Measurements from ENCODE around the gene MAZ. TPM values are rescaled to one million over a fixed set of nuclear protein-coding genes. Genes with fewer than 3 reads are reported as not detected.

MAZ gene
- total RNA-seq, 4 donors from 2014 or later: 98.4 to 180 (median 125) TPM

DNA sequence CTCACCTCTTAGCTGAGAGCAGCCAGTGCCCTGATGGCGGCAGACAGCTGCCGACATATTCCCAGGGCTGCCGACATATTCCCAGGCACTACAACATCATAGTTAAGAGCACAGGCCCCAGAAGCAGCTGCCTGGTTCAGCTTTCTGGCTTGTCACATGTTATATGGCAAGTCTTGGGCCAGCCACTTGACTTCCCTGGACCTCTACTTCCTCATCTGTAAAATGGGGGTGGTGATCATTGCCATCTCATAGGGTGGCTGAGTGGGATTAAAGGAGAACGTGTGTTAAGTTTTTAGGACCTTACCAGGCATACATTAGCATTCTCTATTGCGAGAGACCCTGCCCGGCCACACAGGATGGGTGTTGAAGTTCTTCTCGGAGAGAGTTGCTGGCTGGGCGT, 37.6 kb downstream of the MAZ start:
- Histone ChIP-seq H3K27me3 (no peaks in the 10 kb centered on the region), H3K4me3 (no peak overlapping the region), H3K9me3 (no peaks in the 10 kb centered on the region), H3K27ac (no peak overlapping the region), H3K4me1 (no peaks in the 10 kb centered on the region), H3K36me3 (peaks cover 85% of the 10 kb centered on the region)
- WGBS: 91% methylated on average over 5 of the region's 8 CpGs
- no peak for DNase-seq (ENCODE audit: low spot score in 2 of 2)
- TF ChIP-seq, protein P1, sequence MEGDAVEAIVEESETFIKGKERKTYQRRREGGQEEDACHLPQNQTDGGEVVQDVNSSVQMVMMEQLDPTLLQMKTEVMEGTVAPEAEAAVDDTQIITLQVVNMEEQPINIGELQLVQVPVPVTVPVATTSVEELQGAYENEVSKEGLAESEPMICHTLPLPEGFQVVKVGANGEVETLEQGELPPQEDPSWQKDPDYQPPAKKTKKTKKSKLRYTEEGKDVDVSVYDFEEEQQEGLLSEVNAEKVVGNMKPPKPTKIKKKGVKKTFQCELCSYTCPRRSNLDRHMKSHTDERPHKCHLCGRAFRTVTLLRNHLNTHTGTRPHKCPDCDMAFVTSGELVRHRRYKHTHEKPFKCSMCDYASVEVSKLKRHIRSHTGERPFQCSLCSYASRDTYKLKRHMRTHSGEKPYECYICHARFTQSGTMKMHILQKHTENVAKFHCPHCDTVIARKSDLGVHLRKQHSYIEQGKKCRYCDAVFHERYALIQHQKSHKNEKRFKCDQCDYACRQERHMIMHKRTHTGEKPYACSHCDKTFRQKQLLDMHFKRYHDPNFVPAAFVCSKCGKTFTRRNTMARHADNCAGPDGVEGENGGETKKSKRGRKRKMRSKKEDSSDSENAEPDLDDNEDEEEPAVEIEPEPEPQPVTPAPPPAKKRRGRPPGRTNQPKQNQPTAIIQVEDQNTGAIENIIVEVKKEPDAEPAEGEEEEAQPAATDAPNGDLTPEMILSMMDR (IDR thresholded peaks at IDR 0.05): no peak
- TF ChIP-seq EP300 (IDR thresholded peaks at IDR 0.05): no peak
- TF ChIP-seq POLR2AphosphoS5 (IDR thresholded peaks at IDR 0.05): no peak
- TF ChIP-seq POLR2A (IDR thresholded peaks at IDR 0.05): no peak

DNA sequence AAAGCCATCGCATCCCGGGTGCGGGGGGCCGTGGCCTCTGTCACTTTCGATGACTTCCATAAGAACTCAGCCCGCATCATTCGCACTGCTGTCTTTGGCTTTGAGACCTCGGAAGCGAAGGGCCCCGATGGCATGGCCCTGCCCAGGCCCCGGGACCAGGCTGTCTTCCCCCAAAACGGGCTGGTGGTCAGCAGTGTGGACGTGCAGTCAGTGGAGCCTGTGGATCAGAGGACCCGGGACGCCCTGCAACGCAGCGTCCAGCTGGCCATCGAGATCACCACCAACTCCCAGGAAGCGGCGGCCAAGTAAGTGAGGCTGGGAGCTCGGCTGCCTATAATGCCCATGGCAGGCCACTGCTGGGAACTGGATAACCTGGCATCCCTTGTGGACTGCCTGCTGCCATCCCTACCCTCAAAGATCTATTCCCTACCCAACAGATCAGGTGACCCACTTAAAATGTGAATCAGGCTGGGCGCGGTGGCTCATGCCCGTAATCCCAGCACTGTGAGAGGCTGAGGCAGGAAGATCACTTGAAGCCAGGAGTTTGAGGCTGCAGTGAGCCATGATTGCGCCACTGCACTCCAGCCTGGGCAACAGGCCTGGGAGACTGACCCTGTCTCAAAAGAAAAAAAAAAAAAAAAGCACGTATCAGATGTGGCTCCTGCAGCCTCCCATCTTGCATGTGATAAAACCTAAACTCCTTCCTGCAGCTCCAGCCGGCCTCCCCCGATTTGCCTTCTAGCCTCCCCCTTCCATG, 38.4 kb downstream of the MAZ start:
- DNase-seq (ENCODE audit: low spot score in 2 of 2): no peak
- peaks cover 5% of the 10 kb centered on the region for H3K4me1 ChIP-seq
- H3K4me3 ChIP-seq: no peak overlapping the region
- peaks cover 80% of the 10 kb centered on the region for H3K36me3 ChIP-seq
- no peak overlapping the region for H3K27ac ChIP-seq
- H3K27me3 ChIP-seq: no peaks in the 10 kb centered on the region
- TF ChIP-seq EP300 (IDR thresholded peaks at IDR 0.05): no peak
- TF ChIP-seq, protein P1 (IDR thresholded peaks at IDR 0.05): no peak
- no peak for TF ChIP-seq POLR2A (IDR thresholded peaks at IDR 0.05)
- no peak for TF ChIP-seq POLR2AphosphoS5 (IDR thresholded peaks at IDR 0.05)
- no peaks in the 10 kb centered on the region for H3K9me3 ChIP-seq
- 86% methylated on average over 12 of the region's 28 CpGs for WGBS

DNA sequence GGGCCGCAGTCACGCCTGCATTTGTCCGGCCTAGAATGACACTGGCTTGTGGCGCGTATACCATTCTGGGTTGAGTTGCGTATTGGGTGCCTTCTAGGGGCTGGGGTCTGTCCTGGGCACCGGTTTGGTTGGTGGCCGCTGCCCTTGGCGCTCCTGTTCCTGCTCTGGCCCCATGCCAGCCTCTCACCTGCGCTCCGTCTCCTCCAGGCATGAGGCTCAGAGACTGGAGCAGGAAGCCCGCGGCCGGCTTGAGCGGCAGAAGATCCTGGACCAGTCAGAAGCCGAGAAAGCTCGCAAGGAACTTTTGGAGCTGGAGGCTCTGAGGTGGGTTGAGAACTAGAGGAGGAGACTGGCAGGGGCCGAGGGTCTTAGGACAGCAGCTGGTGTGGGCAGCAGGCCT, 39.3 kb downstream of the MAZ start:
- WGBS: 86% methylated on average over 18 of the region's 18 CpGs
- H3K9me3 ChIP-seq: no peaks in the 10 kb centered on the region
- H3K27me3 ChIP-seq: no peaks in the 10 kb centered on the region
- no peak overlapping the region for H3K4me3 ChIP-seq
- DNase-seq (ENCODE audit: low spot score in 2 of 2): no peak
- H3K36me3 ChIP-seq: peaks cover 71% of the 10 kb centered on the region
- peaks cover 5% of the 10 kb centered on the region for H3K4me1 ChIP-seq
- TF ChIP-seq POLR2AphosphoS5 (IDR thresholded peaks at IDR 0.05) (no peak), POLR2A (IDR thresholded peaks at IDR 0.05) (no peak), EP300 (IDR thresholded peaks at IDR 0.05) (no peak)
- TF ChIP-seq, protein P1 (IDR thresholded peaks at IDR 0.05): no peak
- H3K27ac ChIP-seq: no peak overlapping the region

DNA sequence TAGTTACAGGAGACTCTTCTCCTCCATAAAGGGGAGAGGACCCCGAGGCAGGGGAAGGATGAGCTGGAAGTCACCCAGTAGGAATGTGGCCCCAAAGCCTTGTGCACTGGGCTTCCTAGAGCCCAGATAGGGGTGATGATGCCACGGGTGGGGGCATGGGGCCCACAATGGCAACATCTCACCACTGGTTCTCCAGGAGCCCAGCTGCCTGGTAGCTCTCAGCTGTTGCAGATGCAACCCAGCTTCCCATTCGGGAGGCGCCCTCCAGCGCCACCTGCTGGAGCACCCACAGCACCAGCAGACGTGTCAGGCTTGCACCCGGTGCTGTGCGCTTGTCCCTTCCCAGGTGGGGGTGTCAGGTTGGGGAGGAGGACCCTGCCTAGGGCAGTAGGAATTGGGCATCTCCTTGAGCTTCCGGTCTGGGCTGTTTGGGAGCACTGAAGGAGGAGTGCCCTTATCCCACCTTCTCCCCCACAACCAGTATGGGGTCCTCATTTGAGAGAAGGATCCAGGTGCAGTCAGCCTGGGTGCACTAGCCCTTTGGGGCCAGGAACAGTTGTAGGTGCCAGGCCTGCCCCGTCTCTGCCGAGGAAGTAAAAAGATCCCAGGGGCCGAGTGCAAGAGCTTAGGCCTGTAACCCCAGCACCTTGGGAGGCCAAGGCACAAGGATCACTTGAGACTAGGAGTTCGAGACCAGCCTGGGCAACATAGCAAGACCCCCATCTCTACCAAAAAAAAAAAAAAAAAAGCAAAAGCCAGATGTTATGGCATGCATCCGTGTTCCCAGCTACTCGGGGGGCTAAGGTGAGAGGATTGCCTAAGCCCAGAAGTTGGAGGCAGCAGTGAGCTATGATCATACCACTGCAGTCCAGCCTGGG, 42.3 kb downstream of the MAZ start:
- peak; percentile 85 to 86 for DNase-seq (ENCODE audit: low spot score in 2 of 2)
- H3K4me1 ChIP-seq: peaks cover 5% of the 10 kb centered on the region
- H3K27ac ChIP-seq: no peak overlapping the region
- no peak overlapping the region for H3K4me3 ChIP-seq
- no peak for TF ChIP-seq EP300 (IDR thresholded peaks at IDR 0.05)
- TF ChIP-seq, protein P1 (IDR thresholded peaks at IDR 0.05): peak; percentile 48 to 90
- 62% methylated on average over 8 of the region's 15 CpGs for WGBS
- H3K36me3 ChIP-seq: peaks cover 46% of the 10 kb centered on the region
- H3K9me3 ChIP-seq: no peaks in the 10 kb centered on the region
- H3K27me3 ChIP-seq: no peaks in the 10 kb centered on the region

DNA sequence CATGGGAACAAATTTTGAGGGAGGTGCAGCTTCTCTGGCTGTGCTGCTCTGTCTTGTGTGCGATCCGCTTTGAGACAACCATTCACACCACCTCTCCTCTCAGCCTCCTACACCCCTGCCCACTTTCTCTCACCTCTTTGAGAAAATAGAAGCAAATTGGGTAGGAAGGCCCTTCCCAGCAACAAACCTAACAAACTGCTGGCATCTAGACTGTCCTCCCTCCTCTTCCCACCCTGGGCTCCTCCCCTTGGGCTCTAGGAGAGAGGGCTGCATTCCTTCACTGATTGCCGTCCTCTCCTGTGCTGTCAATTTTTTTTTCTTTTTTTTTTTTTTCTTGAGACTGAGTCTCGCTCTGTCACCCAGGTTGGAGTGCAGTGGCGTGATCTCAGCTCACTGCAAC, 43.2 kb downstream of the MAZ start:
- TF ChIP-seq POLR2AphosphoS5 (IDR thresholded peaks at IDR 0.05) (no peak), POLR2A (IDR thresholded peaks at IDR 0.05) (no peak), EP300 (IDR thresholded peaks at IDR 0.05) (no peak)
- TF ChIP-seq, protein P1 (IDR thresholded peaks at IDR 0.05): no peak
- Histone ChIP-seq H3K9me3 (no peaks in the 10 kb centered on the region), H3K27me3 (no peaks in the 10 kb centered on the region), H3K27ac (no peak overlapping the region), H3K4me3 (no peak overlapping the region), H3K36me3 (peaks cover 38% of the 10 kb centered on the region), H3K4me1 (peaks cover 5% of the 10 kb centered on the region)
- 56% methylated on average over 5 of the region's 5 CpGs for WGBS
- DNase-seq (ENCODE audit: low spot score in 2 of 2): no peak

Data from suprapubic skin (tissue), 4 donors.